ENCODE data around the gene SHANK3. TPM values are rescaled to one million over a fixed set of nuclear protein-coding genes. Genes with fewer than 3 reads are reported as not detected.

Gene SHANK3
- total RNA-seq, 1 donor from 2014 or later: 21.8 TPM

- no peak for DNase-seq (ENCODE audit: low spot score)
Measured at GRCh38 chr22:50712341-50713007, 39.9 kb downstream of the SHANK3 start.

GRCh38 chr22:50713008-50713385 is 40.4 kb downstream of the SHANK3 start:
- DNase-seq (ENCODE audit: low spot score): no peak

- DNase-seq (ENCODE audit: low spot score): no peak
Measured at GRCh38 chr22:50713571-50714056, 41.0 kb downstream of the SHANK3 start.

GRCh38 chr22:50714150-50714549 is 41.5 kb downstream of the SHANK3 start:
- no peak for DNase-seq (ENCODE audit: low spot score)

GRCh38 chr22:50714631-50715179 is 42.1 kb downstream of the SHANK3 start:
- no peak for DNase-seq (ENCODE audit: low spot score)

- no peak for DNase-seq (ENCODE audit: low spot score)
Measured at GRCh38 chr22:50715250-50715649, 42.6 kb downstream of the SHANK3 start.

- DNase-seq (ENCODE audit: low spot score): no peak
Measured at GRCh38 chr22:50715776-50716175, 43.2 kb downstream of the SHANK3 start.

- DNase-seq (ENCODE audit: low spot score): no peak
Measured at GRCh38 chr22:50716290-50717024, 43.8 kb downstream of the SHANK3 start.

GRCh38 chr22:50717709-50718351 is 45.2 kb downstream of the SHANK3 start:
- DNase-seq (ENCODE audit: low spot score): no peak

- no peak for DNase-seq (ENCODE audit: low spot score)
Measured at GRCh38 chr22:50718352-50718709, 45.7 kb downstream of the SHANK3 start.

- no peak for DNase-seq (ENCODE audit: low spot score)
Measured at GRCh38 chr22:50719814-50720300, 47.2 kb downstream of the SHANK3 start.

- DNase-seq (ENCODE audit: low spot score): no peak
Measured at GRCh38 chr22:50720301-50721256, 48.0 kb downstream of the SHANK3 start.

GRCh38 chr22:50721257-50721844 is 48.7 kb downstream of the SHANK3 start:
- no peak for DNase-seq (ENCODE audit: low spot score)

- no peak for DNase-seq (ENCODE audit: low spot score)
Measured at GRCh38 chr22:50722048-50722701, 49.6 kb downstream of the SHANK3 start.

Other genes starting within 250 kb of the SHANK3 start
- gene SBF1, start 197.8 kb upstream of the SHANK3 start, total RNA-seq: 95.8 TPM
- 5.1 TPM for gene ADM2, start 191.3 kb upstream of the SHANK3 start, total RNA-seq
- 1.6 TPM for gene MIOX, start 186.0 kb upstream of the SHANK3 start, total RNA-seq
- gene LMF2, start 165.1 kb upstream of the SHANK3 start, total RNA-seq: 89.1 TPM
- 35.2 TPM for gene NCAPH2, start 164.6 kb upstream of the SHANK3 start, total RNA-seq
- gene SCO2, start 147.2 kb upstream of the SHANK3 start, total RNA-seq: 1.3 TPM
- gene TYMP, start 142.8 kb upstream of the SHANK3 start, total RNA-seq: 34.8 TPM
- 0.17 TPM for gene KLHDC7B, start 126.9 kb upstream of the SHANK3 start, total RNA-seq
- gene SYCE3, start 109.9 kb upstream of the SHANK3 start, total RNA-seq: not detected
- gene CPT1B, start 94.4 kb upstream of the SHANK3 start, total RNA-seq: 32.4 TPM
- 106 TPM for gene CHKB, start 90.0 kb upstream of the SHANK3 start, total RNA-seq
- 0.89 TPM for gene MAPK8IP2, start 72.0 kb upstream of the SHANK3 start, total RNA-seq
- gene ARSA, start 44.7 kb upstream of the SHANK3 start, total RNA-seq: 113 TPM
- 0.92 TPM for gene ACR, start 65.4 kb downstream of the SHANK3 start, total RNA-seq
- gene RABL2B, start 110.8 kb downstream of the SHANK3 start, total RNA-seq: 38.3 TPM